Measurements from ENCODE around the gene SLC7A7.

DNA sequence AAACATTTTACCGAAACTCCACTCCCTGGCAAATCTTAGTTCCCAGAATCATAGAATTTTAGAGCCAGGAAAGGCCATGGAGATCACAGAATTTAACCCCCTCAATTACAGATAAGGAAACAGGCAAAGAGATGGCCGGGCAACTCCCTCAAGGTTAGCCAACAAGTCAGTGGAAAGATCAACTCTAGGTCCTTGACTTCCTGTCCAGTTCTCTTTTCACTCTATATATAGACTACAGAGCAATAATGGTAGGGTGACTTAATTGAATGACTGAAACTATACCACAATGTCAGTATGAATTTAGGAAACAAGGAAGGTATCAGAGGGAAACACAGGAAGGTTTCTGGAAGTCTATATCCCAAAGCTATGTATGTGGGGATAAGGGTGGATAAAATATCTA, 37.2 kb downstream of the SLC7A7 start:
- TF ChIP-seq, protein P1, sequence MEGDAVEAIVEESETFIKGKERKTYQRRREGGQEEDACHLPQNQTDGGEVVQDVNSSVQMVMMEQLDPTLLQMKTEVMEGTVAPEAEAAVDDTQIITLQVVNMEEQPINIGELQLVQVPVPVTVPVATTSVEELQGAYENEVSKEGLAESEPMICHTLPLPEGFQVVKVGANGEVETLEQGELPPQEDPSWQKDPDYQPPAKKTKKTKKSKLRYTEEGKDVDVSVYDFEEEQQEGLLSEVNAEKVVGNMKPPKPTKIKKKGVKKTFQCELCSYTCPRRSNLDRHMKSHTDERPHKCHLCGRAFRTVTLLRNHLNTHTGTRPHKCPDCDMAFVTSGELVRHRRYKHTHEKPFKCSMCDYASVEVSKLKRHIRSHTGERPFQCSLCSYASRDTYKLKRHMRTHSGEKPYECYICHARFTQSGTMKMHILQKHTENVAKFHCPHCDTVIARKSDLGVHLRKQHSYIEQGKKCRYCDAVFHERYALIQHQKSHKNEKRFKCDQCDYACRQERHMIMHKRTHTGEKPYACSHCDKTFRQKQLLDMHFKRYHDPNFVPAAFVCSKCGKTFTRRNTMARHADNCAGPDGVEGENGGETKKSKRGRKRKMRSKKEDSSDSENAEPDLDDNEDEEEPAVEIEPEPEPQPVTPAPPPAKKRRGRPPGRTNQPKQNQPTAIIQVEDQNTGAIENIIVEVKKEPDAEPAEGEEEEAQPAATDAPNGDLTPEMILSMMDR (conservative IDR thresholded peaks at IDR 0.05; ENCODE audit: low read length) = no peak
- no peak for TF ChIP-seq EZH2phosphoT487 (IDR thresholded peaks at IDR 0.05; ENCODE audit: borderline replicate concordance)

Measured in Loucy (cell line).